NB4 (cell line): ENCODE measurements around the gene CEP120.

ENCODE experiments used
- CTCF ChIP-seq: IDR thresholded peaks from one replicate; pipeline ENCODE4 v1.5.1; 2012; ENCODE audit warnings: low read depth, low read length
- POLR2A ChIP-seq: IDR thresholded peaks from 2 replicates; pipeline ENCODE4 v1.6.1; 2011; ENCODE audit warnings: mild to moderate bottlenecking; ENCODE audit not compliant: insufficient read length; ENCODE audit errors: extremely low read depth

GRCh38 chr5:123371575-123372179 is 51.5 kb downstream of the CEP120 start:
- peak; percentile 64 for TF ChIP-seq CTCF
- no peak for TF ChIP-seq POLR2A
